ENCODE results near the gene HSD11B1L. TPM values are rescaled to one million over a fixed set of nuclear protein-coding genes. Genes with fewer than 3 reads are reported as not detected.

Gene HSD11B1L, protein sequence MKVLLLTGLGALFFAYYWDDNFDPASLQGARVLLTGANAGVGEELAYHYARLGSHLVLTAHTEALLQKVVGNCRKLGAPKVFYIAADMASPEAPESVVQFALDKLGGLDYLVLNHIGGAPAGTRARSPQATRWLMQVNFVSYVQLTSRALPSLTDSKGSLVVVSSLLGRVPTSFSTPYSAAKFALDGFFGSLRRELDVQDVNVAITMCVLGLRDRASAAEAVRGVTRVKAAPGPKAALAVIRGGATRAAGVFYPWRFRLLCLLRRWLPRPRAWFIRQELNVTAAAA
- total RNA-seq (2022; extraction: Qiagen RNA extraction): 3.6 to 5.3 TPM (median 4.3 TPM) in 5 replicates

GRCh38 chr19:5680437-5681368 is at the start of gene HSD11B1L, which contains the start of gene MICOS13:
Gene HSD11B1L (plus strand): TSS chr19:5681027. CDS start chr19:5684833, 3,806 bp downstream.
Gene MICOS13 (minus strand): TSS chr19:5680516. CDS start chr19:5680486, 30 bp downstream.

GRCh38 chr19:5690125-5690954 is 9.5 kb downstream of the HSD11B1L start, which contains the start of gene RPL36:
Gene RPL36 (plus strand): TSS chr19:5690295. CDS start chr19:5690508, 213 bp downstream.

DNA sequence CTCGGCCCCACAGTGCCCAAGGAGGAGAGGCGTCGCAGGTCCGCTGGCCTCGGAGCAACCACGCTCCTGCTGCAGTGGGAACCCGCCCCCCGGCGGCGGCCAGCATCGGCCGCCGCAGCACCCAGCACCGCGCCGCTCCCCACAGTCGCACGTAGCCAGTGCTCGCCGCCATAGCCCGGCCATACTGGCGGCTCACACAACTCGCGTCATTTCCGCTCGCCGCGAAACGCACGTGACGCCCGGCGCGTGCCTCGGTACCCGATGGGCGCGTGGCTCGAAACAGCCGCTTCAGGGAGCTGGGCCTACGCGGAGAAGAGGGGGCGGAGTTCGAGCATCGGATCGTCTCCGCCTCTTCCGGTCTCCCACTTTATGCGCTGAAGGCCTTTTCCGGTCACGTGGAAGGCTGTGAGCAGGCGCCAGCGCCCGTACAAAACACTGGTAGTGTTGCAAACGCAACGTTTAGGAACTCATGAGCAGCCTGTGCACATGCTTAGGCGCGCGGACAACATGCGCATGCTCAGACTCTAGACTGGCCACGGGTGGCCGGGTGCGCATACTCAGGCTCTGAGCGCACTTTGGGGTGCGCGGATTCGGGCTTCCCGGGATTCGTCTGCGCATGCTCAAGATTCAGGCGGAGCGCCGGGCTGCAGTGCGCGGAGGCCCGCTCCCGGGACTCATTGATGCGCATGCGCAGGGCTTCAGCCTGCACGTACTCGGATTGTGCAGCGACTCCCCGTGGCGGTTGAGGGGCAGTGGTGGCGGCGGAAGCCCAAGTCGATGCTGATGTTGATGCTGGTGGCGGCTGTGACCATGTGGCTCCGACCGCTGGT is 39.3 kb downstream of the HSD11B1L start, which contains the start of the genes CATSPERD and LONP1:
TSS of gene CATSPERD (plus strand) at position 677 of the 830 bp plus-strand sequence. CDS start at position 778, 101 bp downstream.
TSS of gene LONP1 (minus strand) at position 186 of the 830 bp plus-strand sequence. CDS start at position 172, 14 bp downstream.

Other genes with a start within 250 kb of the HSD11B1L start
- not detected in 5 replicates for gene ZNRF4, start 225.6 kb upstream of the HSD11B1L start, total RNA-seq (2022; extraction: Qiagen RNA extraction)
- 1.7 to 3.2 TPM (median 2.3 TPM) in 5 replicates for gene TINCR, start 113.1 kb upstream of the HSD11B1L start, total RNA-seq (2022; extraction: Qiagen RNA extraction)
- gene SAFB2, start 58.3 kb upstream of the HSD11B1L start, total RNA-seq (2022; extraction: Qiagen RNA extraction): 25.9 to 41.1 TPM (median 34.7 TPM) in 5 replicates
- 48.6 to 58.6 TPM (median 51.2 TPM) in 5 replicates for gene SAFB, start 57.9 kb upstream of the HSD11B1L start, total RNA-seq (2022; extraction: Qiagen RNA extraction)
- 46.9 to 73.1 TPM (median 68.7 TPM) in 5 replicates for gene MICOS13, start 511 bp upstream of the HSD11B1L start, total RNA-seq (2022; extraction: Qiagen RNA extraction)
- gene RPL36, start 9.3 kb downstream of the HSD11B1L start, total RNA-seq (2022; extraction: Qiagen RNA extraction): 762 to 861 TPM (median 781 TPM) in 5 replicates
- gene LONP1, start 39.1 kb downstream of the HSD11B1L start, total RNA-seq (2022; extraction: Qiagen RNA extraction): 45.3 to 65.6 TPM (median 59.0 TPM) in 5 replicates
- not detected in 5 replicates for gene CATSPERD, start 39.6 kb downstream of the HSD11B1L start, total RNA-seq (2022; extraction: Qiagen RNA extraction)
- gene PRR22, start 103.7 kb downstream of the HSD11B1L start, total RNA-seq (2022; extraction: Qiagen RNA extraction): 1.7 to 3.3 TPM (median 2.6 TPM) in 5 replicates
- gene DUS3L, start 110.1 kb downstream of the HSD11B1L start, total RNA-seq (2022; extraction: Qiagen RNA extraction): 25.9 to 34.8 TPM (median 28.7 TPM) in 5 replicates
- gene NRTN, start 124.0 kb downstream of the HSD11B1L start, total RNA-seq (2022; extraction: Qiagen RNA extraction): 0.36 to 1.4 TPM (median 0.73 TPM) in 5 replicates
- gene FUT6, start 158.7 kb downstream of the HSD11B1L start, total RNA-seq (2022; extraction: Qiagen RNA extraction): 0.15 TPM in 1 of 5 replicates, not detected in the others
- gene FUT3, start 170.4 kb downstream of the HSD11B1L start, total RNA-seq (2022; extraction: Qiagen RNA extraction): 0.06 TPM in 1 of 5 replicates, not detected in the others
- not detected in 5 replicates for gene FUT5, start 189.5 kb downstream of the HSD11B1L start, total RNA-seq (2022; extraction: Qiagen RNA extraction)
- gene NDUFA11, start 222.8 kb downstream of the HSD11B1L start, total RNA-seq (2022; extraction: Qiagen RNA extraction): 217 to 311 TPM (median 290 TPM) in 5 replicates
- 0.35 to 0.87 TPM (median 0.51 TPM) in 5 replicates for gene VMAC, start 223.8 kb downstream of the HSD11B1L start, total RNA-seq (2022; extraction: Qiagen RNA extraction)
- 0.74 to 1.2 TPM (median 0.95 TPM) in 5 replicates for gene CAPS, start 233.2 kb downstream of the HSD11B1L start, total RNA-seq (2022; extraction: Qiagen RNA extraction)